Measurements from ENCODE around the gene DDRGK1.

The DDRGK1 gene

DNA sequence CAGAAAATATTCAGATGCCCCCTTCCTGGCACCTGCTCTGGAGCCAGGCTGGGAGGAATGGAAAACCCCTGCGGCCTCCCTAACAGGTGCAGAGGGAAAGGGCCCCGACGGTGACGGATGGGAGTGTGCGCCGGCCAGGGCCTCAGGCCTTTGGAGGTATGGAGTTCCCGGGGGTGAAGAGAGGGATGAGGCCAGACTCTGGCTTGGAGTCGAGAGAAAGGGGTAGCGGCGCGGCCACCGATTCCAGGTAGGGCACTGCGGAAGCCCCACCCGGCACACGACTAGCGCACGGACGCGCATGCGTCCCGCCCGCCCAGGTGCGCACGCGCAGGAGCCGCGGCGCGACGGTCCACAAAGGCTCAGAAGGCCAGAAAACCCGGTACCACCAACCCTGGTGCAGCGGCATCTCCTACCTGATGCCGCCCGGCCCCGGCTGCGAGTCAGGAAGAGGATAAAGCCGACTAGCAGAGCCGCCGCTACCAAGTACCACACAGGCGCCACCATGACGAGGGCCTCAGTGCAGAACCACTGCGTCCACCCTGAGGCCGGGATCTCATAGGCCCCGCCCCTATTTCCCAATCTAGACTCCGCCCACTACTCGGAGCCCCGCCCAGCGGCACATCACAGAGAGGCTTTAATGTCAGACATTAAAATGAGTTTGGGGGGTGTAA is at the start of gene DDRGK1:
Gene DDRGK1 (minus strand): TSS at position 559 of the 671 bp plus-strand sequence. CDS start 55 bp downstream, at position 504.
- peak; percentile 45 for DNase-seq (ENCODE audit: low read depth, low spot score)

DNA sequence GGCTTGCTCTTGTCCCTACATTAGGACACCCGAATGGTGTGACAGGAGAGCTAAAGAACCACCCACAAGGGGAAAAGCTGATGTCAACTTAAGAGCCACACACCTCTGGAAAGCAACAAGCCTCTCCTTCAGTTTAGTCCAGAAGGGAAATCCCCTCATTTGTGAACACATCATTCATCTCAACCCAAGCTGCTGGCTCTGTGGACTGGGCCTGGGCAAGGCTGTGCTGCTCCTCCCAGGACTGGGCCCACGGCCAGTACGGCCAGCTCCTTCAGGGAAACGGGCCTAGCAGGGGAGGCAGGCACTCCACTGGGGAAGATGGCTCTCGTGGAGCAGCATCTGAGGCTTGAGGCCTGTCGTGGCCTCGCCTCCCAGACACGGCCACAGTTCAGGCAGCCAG is 47.3 kb upstream of the DDRGK1 start:
- no peak for DNase-seq (ENCODE audit: low read depth, low spot score)

DNA sequence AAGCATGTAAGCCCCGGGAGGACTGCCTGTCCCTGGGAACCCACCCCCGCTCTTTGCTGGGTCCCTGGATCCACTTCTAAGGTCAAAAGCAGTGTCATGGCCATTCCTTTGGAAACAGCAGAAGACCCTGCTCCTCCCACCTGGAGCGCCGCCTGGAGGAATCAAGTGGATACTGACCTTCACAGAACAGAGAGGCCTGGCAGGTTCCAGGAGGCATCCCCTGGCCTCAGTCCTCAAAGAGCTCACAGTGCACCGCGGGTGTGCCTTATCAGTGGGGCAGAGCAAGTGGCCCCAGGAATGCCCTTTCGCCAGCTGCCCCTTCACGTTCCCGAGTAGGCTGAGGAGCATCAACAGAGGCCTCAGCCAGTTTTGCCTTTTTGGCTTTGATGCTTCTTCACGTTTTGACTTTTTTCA is 45.6 kb upstream of the DDRGK1 start:
- no peak for DNase-seq (ENCODE audit: low read depth, low spot score)

DNA sequence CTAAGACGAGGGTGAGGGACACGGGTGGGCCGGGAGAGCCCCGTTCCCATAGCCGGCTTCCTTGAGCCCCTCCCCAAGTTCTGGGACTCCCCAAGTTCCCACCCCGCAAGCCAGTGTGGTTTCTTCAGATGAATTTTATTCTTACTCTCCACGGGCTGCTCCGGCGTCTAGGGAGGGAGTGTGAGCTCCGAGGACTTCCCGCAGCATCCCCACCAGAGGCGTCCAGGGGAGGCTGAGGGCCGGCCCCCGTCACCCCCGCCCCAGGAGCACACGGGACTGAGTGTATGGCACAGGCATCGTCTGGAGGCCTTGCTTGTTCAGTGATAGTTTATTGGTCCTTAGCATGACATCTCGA is 44.5 kb upstream of the DDRGK1 start:
- DNase-seq (ENCODE audit: low read depth, low spot score): no peak

DNA sequence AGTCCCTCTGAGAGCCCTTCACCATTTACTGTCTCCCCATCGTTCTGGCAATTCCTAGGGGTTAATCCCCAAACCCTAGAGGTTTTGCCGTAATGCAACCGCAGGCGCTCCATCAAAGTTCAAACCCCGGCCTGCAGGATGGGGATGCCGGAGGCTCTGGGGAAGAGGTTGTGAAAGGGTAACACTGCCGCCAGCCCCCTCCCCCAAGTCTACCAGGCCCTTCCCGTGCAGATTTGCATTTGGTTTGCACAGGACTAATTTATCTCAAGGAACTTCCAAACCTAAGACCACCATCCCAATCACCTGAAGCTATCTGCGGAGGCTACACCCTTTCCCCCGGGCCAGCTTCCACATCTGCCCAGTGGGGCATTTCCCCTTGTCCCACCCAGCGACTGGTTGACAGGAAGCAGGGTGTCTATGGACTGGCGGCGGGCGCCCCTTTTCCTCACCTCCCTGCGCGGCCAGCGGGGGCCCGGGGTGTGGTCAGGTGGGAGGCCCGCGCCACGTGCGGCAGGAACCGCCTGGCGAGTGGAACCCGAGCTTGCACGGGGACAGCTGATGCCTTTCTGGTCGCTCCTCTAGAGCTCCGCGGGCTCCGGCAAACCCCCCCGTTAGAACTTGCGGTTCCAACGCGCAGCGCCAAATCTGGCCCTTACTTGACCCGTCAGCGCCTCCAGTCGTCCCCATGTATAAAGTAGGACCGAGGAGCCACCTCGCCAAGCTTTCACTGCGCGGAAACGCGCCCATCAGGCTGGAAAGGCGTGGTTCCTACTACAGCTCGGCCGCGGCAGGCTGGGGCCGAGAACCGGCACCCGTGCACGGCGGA is 43.9 kb upstream of the DDRGK1 start:
- peak; percentile 12 for DNase-seq (ENCODE audit: low read depth, low spot score)

DNA sequence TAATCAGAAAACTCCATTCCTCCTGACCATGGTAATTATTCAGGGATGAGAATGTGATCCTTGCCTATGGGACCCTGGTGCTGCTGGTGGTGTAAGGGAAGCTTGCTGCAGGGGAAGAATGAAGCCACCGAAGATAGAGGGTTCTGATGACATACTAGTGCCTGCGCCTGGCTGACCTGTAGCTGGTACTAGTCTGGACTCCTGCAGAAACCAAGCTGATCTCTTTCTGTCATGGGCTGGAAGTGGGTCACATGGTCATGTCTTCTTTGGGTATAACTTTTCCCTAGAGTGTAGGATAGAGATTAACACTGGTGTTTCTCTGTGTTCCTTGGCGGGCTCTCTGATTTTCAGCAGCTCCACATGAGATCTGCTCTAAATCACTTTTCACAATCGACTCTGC is 43.2 kb upstream of the DDRGK1 start:
- no peak for DNase-seq (ENCODE audit: low read depth, low spot score)

DNA sequence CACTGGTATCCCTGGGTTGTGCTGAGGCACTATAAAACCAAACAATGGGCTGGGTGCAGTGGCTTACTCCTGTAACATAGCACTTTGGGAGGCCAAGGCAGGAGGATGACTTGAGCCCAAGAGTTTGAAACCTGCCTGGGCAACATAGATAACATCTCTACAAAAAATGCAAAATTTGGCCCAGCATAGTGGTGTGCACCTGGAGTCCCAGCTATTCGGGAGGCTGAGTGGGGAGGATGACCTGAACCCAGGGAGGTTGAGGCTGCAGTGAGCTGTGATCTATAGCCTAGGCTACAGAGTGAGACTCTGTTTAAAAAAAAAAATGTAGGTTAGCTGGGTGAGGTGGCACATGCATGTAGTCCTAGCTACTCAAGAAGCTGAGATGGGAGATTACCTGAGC is 42.2 kb upstream of the DDRGK1 start:
- no peak for DNase-seq (ENCODE audit: low read depth, low spot score)

DNA sequence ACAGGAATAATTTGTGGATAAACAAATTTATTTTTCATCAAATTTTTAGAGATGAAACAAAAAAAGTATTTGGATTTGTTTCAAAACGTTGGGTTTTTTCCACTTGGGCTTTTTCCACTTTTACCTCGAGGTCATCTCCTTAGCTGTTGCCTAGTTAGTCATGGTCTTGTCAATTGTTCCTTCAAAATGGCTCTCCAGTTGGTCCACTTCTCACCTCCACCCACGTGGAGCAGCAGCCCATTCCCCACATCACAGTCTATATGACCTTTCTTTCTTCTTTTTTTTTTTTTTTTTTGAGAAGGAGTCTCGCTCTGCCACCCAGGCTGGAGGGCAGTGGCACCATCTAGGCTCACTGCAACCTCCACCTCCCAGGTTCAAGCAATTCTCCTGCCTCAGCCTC is 41.2 kb upstream of the DDRGK1 start:
- DNase-seq (ENCODE audit: low read depth, low spot score): no peak

DNA sequence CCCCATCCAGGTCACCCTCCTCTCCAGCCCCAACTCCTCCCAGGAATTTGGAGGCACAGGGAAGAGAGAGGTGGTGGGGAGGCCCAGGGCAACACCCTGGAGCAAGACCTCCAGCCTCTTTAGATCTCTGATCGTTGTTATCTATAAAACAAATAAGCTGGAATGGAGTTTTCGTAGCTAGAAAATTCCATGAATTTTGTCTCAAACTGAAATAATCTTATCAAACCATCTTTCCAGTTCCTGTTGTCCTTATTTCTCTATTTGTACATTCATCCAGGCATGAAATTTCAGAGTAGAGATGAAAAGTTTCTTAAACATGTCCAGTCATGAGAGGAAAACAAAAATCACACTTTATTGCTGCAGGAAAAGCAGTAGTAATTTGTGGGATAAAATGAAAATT is 40.7 kb upstream of the DDRGK1 start:
- DNase-seq (ENCODE audit: low read depth, low spot score): no peak

DNA sequence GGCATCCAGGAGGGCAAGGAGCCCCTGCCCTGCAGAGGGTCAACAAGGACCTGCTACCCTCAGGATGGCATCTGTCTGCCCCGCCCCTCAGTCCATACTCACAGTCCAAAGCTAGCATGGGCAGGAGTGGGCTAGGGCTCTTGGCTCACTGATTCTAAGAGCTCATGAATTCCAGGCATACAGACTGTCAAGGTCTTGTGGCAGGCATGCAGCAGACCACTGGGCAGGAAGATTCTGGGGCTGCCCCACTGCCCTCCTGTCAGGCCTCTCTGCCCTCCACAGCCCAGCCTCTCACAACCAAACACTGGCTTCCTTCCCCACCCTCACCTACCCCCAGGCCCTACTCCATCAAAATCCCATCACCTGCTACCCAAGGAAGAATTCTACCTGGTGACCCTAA is 40.1 kb upstream of the DDRGK1 start:
- no peak for DNase-seq (ENCODE audit: low read depth, low spot score)

DNA sequence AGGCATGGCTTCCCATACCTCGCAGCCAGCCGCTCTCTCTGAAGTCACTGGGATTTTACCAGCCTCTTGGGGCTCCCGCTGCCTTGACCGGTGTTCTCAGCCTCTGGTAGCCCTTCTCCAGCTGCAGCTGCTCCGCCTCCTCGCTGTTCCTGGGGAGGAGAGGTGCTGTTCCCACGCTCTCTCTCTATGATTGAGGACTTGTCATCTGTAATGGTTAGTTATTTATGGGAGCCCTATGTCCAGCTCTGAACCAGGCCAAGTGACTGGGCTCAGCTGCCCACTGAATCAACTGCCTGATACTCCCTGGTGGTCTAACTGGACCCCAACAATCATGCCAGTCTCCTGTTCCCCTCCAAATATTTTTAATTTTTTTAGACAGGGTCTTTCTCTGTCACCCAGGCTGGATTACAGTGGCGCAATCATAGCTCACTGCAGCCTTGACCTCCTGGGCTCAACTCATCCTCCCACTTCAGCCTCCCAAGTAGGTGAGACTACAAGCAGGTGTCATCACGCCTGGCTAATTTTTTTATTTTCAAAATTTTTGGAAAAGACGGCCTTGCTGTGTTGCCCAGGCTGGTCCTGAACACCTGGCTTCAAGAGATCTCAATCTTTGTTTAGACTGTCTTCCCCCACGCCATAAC is 39.4 kb upstream of the DDRGK1 start:
- DNase-seq (ENCODE audit: low read depth, low spot score): no peak

DNA sequence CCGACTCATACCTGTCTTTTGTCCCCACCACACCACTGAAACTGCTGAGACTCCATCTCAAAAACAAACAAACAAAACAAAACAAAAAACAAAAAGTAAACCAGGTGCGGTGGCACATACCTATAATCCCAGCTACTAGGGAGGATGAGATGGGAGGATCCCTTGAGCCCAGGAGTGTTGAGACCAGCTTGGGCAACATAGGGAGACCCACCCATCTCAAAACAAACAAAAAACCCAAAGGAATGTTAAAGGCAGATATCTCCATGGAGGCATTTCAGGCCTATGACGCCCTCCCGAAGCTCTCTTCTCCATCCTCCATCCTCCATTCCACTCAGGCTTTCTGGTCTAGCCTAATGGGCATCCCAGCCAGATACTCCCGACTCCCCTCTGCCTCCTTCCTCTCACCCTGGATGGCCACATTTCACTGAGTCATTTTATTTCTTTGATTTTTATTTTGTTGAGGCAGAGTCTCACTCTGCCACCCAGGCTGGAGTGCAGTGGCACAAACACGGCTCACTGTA is 37.8 kb upstream of the DDRGK1 start:
- DNase-seq (ENCODE audit: low read depth, low spot score): no peak

DNA sequence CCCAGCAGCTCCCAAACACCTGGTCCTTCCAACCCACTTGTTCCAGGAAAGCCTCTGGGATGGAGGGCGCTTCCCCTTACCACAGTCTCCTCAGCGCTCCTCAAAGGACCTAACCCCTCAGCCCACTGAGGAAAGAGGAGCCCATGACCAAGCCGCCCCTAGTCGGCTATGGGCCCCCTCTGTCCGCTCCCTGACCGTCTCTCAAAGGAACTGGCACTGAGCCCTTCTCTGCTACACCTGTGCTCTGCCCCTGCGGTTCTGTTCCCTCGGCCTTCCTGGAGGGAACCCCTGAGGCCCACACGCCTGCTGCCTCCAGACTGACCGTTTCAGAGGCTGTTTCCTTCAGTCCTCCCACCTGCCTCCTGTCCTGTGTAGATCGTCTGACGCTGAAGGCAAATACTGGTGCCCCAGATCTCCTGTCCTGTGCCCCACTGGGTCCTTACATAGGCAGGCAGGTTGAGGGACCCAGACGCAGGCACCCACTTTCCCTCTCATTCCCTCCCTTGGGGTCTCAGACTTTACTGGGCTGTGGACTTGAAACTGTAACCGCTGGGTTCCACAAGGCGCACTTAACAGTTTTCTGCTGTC is 36.4 kb upstream of the DDRGK1 start:
- no peak for DNase-seq (ENCODE audit: low read depth, low spot score)

DNA sequence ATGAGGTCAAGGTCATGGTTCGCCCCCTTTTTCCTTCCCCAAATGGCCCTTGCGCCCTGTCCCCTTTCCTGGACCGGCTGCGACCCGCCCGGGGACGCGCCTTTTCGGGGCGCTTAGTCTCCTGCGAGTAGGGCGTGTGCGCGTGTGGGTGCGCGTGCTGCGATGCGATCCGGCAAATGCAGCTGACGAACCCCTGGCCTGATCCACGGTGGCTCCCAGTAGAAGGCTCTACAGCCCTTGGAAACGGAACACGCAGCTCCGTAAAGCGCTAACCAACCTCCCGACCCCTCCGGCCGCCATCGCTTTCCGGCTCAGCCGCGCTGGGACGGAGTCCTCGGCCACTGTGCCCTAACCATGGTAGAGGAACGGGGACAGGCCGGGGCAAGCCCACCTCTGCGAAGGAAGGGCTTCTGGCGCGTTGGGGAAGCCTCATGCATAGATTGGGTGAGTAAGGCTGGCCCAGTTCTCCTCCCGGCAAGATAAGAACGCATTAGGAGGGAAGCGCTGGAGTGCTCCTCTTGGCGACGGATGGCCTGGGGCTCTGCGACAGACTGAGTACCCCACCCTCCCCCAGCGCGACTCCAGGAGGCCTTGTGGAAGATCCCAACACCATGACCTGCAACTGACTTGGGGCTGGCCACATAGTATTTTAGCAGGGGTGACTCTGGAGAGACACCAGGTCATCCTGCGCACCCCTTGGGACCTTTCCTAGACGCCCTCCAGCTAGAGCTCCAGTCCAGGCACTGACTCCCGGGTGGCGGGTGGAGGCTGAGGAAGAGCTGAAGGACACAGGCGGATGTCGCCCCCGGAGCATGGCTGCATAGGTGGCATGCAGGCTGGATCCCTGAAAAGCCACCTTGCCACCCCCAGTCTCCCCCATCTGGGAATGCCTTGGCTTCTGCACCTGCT is 35.6 kb upstream of the DDRGK1 start:
- no peak for DNase-seq (ENCODE audit: low read depth, low spot score)

DNA sequence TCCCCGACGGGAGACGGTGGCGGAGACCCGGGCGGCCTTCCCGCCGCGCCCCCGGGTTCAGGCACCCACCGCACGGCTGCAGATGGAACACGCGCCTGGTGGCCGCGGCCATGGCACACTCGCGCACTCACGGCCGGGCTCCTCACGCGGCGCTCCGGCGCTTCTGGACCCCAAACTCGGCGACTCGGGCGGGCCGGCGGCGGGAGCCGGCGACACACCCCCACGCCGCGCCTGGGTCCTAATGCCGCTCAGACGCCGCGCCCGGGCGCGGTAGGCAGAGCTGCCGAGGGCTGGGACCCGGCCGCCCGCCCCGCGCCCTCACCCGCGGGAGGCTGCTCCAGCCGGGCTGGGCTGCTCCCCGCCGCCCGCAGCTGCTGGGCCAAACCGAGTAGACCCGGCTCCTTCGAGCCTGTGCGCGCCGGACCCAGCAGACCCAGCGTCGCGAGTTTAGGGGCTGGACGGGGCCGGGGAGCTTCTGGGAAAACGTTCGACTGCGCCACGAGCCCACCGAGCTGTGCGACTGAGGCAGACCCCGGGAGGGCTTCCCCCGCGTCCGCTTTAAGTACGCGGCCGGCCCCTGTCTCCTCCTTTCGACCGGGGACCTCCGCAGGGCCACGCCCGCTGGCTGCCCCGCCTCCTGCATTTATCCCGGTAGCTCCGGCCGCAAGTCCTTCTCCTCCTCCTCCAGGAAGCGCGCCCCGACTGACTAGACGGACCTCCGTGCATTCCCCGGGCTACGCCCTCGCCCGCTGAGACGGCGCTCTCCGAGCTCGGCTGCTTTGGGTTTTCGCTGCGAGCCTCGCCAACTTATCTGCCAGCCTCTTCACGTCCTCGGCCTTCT is 34.8 kb upstream of the DDRGK1 start, which contains the start of gene SLC4A11:
Gene SLC4A11 (minus strand): TSS at position 165 of the 841 bp plus-strand sequence. CDS start 53 bp downstream, at position 112.
- DNase-seq (ENCODE audit: low read depth, low spot score): no peak

DNA sequence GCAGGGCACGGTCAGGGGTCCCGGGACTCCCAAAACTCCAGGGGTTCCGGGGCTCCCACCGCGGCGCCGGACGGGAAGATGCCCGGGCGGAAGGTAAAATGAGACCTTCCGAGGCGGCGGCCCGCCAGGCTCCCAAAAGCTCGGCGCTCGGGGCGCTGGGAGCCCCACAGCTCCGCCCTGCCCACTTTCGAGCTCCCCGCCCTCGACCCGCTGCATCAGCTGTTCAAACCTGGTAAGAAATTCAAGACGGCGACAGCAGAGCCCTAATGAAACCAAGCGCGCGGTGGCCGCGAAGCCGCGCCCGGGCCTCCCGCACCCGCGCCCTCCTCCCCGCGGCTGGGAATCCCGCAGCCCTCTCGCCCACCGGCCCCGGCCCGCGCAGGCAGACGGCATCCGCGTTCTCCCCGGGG is 34.1 kb upstream of the DDRGK1 start:
- no peak for DNase-seq (ENCODE audit: low read depth, low spot score)

DNA sequence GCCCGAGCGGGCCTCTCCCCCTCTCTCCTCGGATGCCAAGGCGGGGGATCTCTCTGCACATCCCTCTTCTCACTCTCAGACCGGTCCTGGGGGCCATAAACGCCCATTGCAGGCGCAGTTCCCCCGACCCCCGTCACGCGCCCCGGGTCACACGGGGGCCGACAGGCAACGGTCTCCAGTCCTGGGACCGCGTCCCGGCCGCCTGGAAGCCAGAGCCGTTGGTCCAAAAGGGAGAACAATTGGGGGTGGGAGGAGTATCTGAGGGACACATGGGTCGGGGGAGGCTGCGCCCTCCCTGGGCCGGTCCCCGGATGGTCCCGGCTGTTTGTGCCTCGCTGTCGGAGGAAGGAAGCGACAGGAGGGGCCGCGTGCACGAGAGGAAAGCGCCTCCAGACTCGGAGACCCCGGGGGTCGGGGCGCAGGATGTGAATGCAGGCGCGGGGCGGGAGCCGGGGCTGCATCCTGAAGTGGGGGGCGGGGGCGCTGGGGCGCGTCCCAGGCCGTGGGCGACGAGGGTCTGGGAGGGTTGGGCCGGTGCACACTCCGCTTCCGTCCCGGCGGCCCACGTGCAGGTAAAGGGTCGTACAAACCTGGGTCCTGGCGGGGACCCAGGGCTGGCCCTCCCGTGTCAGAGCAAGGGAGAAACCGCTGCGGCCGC is 33.6 kb upstream of the DDRGK1 start:
- no peak for DNase-seq (ENCODE audit: low read depth, low spot score)

DNA sequence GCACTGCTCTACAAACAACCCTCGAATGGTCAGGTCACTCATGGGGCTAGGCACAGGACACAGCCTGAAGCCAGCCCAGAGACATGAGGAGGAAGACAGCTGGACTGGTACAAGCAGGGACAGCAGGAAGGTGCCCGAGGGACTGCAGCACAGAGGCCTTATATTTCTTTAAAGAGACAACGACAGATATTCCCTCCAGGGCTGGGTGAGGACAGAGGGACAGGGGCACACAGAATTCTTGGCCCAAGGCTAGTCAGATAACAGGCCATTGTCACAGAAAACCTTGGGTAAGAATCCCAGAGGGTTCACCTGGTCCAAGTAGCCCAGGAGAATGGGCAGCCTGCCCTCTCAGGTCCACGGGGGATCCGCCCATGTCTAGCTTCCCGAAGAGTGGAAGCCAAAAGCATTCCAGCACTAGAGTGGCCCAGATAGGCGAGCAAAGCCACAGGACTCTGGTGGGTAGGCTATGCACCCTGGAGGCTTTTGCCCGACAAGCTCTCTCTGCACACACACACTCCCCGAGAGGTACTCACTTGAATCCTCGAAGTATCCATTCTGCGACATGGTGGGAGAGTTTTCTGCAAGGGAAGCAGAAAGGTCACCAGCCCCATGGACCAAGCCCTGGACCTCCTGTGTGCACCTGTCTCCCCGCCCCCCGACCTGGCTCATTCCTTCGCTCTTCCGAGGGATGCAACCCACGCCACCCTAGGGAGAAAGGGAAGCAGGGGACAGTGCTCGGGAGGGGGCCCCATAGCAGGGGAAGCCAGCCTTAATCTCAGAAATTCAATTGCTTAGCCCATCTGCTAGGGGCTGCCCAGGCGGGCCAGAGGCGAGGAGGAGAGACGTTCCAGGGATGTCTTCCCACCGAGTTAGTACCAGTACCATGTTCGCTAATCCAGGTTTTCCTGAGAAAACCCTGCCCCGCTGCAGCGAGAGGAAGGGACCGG is 32.8 kb upstream of the DDRGK1 start:
- DNase-seq (ENCODE audit: low read depth, low spot score): no peak

All from smooth muscle cell of the brain vasculature (primary cell).